ENCODE measurements around the gene LPO.

DNA sequence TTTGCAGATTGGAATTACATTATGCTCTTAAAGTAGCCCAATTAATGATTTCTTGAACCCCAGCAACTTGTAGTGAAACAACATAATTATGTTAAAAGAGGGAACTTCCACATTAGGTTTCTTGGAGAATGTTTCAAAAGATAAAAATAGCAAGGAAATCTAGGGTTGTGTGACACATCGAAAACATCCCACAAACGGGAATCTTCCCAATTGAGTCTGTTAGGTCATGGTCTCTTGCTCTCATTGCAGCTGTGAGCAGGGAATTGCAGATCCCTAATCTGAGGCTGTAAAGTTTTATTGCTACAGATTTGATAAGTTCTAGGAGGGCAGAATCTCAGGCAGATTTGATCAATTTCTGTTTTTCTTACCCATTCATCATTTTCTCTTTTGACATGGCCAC lies 6.7 kb upstream of the LPO start:
- TF ChIP-seq TAF1 (IDR thresholded peaks at IDR 0.05; ENCODE audit: low read depth) (no peak), CEBPB (IDR thresholded peaks at IDR 0.05) (no peak), YY1 (IDR thresholded peaks at IDR 0.05; ENCODE audit: low read depth) (no peak), FOXM1 (IDR thresholded peaks at IDR 0.05; ENCODE audit: borderline replicate concordance, low read depth) (no peak), CREB1 (IDR thresholded peaks at IDR 0.05; ENCODE audit: low read depth) (no peak), RAD21 (IDR thresholded peaks at IDR 0.05; ENCODE audit: low read depth) (no peak), EGR1 (IDR thresholded peaks at IDR 0.05) (no peak), EP300 (IDR thresholded peaks at IDR 0.05; ENCODE audit: borderline replicate concordance) (no peak), ZBTB7A (IDR thresholded peaks at IDR 0.05; ENCODE audit: low read depth) (no peak), NFIC (IDR thresholded peaks at IDR 0.05) (no peak), TCF12 (IDR thresholded peaks at IDR 0.05; ENCODE audit: low read depth) (no peak)
- TF ChIP-seq, protein P1, sequence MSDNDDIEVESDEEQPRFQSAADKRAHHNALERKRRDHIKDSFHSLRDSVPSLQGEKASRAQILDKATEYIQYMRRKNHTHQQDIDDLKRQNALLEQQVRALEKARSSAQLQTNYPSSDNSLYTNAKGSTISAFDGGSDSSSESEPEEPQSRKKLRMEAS (IDR thresholded peaks at IDR 0.05), result no peak
- TF ChIP-seq, protein P2, sequence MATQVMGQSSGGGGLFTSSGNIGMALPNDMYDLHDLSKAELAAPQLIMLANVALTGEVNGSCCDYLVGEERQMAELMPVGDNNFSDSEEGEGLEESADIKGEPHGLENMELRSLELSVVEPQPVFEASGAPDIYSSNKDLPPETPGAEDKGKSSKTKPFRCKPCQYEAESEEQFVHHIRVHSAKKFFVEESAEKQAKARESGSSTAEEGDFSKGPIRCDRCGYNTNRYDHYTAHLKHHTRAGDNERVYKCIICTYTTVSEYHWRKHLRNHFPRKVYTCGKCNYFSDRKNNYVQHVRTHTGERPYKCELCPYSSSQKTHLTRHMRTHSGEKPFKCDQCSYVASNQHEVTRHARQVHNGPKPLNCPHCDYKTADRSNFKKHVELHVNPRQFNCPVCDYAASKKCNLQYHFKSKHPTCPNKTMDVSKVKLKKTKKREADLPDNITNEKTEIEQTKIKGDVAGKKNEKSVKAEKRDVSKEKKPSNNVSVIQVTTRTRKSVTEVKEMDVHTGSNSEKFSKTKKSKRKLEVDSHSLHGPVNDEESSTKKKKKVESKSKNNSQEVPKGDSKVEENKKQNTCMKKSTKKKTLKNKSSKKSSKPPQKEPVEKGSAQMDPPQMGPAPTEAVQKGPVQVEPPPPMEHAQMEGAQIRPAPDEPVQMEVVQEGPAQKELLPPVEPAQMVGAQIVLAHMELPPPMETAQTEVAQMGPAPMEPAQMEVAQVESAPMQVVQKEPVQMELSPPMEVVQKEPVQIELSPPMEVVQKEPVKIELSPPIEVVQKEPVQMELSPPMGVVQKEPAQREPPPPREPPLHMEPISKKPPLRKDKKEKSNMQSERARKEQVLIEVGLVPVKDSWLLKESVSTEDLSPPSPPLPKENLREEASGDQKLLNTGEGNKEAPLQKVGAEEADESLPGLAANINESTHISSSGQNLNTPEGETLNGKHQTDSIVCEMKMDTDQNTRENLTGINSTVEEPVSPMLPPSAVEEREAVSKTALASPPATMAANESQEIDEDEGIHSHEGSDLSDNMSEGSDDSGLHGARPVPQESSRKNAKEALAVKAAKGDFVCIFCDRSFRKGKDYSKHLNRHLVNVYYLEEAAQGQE (IDR thresholded peaks at IDR 0.05; ENCODE audit: low read depth), result no peak
- TF ChIP-seq, protein P3, sequence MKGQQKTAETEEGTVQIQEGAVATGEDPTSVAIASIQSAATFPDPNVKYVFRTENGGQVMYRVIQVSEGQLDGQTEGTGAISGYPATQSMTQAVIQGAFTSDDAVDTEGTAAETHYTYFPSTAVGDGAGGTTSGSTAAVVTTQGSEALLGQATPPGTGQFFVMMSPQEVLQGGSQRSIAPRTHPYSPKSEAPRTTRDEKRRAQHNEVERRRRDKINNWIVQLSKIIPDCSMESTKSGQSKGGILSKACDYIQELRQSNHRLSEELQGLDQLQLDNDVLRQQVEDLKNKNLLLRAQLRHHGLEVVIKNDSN (IDR thresholded peaks at IDR 0.05), result no peak
